ENCODE data around the gene LHX2.

The LHX2 gene, protein sequence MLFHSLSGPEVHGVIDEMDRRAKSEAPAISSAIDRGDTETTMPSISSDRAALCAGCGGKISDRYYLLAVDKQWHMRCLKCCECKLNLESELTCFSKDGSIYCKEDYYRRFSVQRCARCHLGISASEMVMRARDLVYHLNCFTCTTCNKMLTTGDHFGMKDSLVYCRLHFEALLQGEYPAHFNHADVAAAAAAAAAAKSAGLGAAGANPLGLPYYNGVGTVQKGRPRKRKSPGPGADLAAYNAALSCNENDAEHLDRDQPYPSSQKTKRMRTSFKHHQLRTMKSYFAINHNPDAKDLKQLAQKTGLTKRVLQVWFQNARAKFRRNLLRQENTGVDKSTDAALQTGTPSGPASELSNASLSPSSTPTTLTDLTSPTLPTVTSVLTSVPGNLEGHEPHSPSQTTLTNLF

DNA sequence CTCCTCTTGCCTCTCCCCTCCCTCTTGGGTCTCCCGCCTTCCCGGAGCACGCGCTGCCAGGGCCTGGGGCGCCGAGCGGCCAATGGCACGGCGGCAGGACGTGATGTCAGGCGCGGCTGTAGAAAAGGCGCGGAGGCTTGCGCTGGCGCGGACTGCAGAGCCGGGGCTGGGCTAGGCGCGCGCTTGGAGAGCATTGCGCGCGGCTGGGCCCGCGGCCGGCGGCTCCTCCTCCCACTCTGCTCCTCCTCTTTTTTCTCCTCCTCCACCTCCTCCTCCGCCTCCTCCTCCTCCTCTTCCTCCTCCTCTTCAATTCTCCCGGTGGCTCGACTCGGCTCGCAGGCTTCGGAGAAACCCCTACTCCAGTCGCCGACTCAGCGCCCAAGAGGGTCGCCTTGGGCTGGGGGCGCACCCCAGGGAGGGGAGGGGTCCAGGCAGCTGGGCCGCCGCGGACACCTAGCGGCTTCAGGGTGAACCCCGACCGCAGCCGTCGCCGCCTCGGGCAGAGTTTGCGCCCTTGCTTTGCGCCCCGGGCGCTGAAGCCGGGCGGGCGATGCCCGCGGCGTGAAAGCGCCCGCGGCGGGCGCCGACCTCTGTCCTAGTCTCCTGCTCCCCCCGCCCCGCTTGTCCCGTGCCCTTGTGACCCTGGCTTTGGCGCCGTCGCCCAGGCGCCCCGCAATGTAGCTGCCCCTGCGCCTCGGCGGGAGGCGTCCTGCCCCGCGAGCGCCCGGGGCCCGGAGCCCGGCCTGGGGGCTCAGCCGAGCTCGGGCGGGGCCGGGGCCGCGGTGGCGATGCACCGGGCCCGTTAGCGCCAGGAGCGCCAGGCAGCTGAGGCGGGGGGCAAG is at the start of gene LHX2:
TSS of gene LHX2 (plus strand) at position 309 of the 842 bp plus-strand sequence. CDS start 581 bp downstream, outside the sequence.
- peak; percentile 94 for DNase-seq (ENCODE audit: low read depth)
- TF ChIP-seq, protein P1, sequence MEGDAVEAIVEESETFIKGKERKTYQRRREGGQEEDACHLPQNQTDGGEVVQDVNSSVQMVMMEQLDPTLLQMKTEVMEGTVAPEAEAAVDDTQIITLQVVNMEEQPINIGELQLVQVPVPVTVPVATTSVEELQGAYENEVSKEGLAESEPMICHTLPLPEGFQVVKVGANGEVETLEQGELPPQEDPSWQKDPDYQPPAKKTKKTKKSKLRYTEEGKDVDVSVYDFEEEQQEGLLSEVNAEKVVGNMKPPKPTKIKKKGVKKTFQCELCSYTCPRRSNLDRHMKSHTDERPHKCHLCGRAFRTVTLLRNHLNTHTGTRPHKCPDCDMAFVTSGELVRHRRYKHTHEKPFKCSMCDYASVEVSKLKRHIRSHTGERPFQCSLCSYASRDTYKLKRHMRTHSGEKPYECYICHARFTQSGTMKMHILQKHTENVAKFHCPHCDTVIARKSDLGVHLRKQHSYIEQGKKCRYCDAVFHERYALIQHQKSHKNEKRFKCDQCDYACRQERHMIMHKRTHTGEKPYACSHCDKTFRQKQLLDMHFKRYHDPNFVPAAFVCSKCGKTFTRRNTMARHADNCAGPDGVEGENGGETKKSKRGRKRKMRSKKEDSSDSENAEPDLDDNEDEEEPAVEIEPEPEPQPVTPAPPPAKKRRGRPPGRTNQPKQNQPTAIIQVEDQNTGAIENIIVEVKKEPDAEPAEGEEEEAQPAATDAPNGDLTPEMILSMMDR (IDR thresholded peaks at IDR 0.05; ENCODE audit: insufficient read depth, low read depth, low read length, missing control alignments), result peak; percentile 23
- H3K4me3 ChIP-seq (ENCODE audit: low read depth, low read length), result peak within 1 kb of the TSS; percentile 66

DNA sequence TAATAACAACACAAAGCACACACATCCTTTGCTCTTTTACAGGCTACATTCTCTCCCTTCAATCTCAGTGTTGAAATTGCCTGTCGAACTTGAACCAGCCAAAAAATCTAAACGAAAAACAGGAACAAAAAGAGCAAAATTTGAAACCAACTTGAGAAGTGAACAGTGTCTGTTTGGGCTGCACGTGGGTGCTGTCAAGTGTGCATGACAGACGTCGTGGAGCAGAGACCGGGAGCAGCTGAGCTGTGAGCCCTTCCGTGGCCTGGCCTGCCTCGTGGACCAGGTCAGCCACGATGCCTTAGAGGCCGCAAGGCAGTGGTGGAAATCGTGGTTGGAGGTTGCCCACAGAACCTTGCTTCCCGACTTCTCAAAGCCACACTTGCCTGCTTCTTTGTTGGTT is 46.8 kb upstream of the LHX2 start:
- TF ChIP-seq, protein P1 (IDR thresholded peaks at IDR 0.05; ENCODE audit: insufficient read depth, low read depth, low read length, missing control alignments), result no peak
- no peak for DNase-seq (ENCODE audit: low read depth)
- no peak overlapping the region for H3K4me3 ChIP-seq (ENCODE audit: low read depth, low read length)

DNA sequence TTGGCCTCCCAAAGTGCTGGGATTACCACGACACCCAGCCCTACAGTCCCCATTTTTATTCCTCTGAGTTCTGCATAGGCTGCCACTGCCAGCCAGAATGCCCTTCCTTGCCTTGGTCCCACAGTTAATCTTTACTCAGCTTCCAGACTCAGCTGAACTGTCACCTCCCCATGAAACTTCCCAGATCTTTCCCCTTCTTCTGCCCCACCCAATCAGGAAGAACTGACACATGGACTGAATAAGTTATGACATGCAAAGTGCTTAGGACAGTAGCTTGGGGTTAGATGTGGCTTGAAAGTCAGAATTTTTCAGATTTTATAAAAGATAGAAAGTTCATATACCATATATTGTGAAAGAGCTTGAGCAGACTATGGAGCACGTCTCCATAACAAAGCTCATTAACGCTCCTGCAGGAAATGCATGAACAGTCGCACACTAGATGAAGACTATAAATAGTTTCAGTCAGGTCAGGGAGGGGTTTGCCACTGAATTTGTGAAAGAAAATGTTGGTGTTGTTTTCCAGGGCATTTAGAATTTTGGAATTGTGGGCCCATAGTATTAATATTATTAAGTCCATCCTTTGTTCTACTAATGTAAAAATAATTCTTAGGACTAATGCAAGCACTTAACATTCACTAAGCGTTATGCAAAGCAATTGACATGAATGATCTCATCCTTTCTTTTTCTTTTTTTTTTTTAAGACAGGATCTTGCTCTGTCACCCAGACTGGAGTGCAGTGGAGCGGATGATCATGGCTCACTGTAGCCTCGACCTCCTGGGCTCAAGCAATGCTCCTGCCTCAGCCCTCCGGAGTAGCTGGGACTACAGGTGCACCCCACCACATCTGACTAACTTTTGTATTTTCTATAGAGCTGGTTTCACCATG is 45.5 kb upstream of the LHX2 start:
- H3K4me3 ChIP-seq (ENCODE audit: low read depth, low read length), result no peak overlapping the region
- TF ChIP-seq, protein P1 (IDR thresholded peaks at IDR 0.05; ENCODE audit: insufficient read depth, low read depth, low read length, missing control alignments), result no peak
- no peak for DNase-seq (ENCODE audit: low read depth)

DNA sequence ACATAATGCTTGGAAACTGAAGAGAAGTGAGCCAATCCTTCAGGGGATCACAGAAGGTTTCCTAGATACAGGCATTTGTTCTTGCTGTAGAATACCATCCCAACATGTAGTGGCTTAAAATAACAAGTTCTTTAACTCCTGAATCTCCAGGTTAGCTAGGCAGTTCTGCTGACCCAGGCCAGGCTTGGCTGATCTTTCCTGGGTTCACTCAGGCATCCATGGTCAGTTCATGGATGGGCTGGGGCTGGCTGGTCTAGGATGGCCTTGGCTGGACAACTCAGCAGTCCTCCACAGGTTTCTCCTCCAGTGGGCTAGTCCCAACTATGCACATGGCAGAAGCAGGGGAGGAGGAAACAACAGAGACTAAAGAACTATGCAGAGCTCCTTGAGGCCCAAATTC is 44.2 kb upstream of the LHX2 start:
- H3K4me3 ChIP-seq (ENCODE audit: low read depth, low read length), result no peak overlapping the region
- no peak for DNase-seq (ENCODE audit: low read depth)
- TF ChIP-seq, protein P1 (IDR thresholded peaks at IDR 0.05; ENCODE audit: insufficient read depth, low read depth, low read length, missing control alignments), result no peak

DNA sequence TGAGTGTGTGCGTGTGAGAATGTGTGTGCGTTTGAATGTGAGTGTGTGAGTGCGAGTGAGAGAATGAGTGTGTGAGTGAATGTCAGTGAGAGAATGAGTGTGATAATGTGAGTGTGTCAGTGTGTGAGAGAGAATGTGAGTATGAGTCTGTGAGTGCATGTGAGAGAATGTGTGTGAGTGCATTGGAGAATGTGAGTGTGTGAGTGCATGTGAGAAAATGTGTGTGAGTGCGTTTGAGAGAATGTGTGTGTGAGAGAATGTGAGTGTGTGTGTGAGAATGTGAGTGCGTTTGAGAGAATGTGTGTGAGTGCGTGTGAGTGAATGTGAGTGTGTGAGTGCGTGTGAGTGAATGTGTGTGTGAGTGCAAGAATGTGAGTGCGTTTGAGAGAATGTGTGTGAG is 39.0 kb upstream of the LHX2 start:
- no peak for DNase-seq (ENCODE audit: low read depth)
- no peak overlapping the region for H3K4me3 ChIP-seq (ENCODE audit: low read depth, low read length)
- TF ChIP-seq, protein P1 (IDR thresholded peaks at IDR 0.05; ENCODE audit: insufficient read depth, low read depth, low read length, missing control alignments), result no peak

DNA sequence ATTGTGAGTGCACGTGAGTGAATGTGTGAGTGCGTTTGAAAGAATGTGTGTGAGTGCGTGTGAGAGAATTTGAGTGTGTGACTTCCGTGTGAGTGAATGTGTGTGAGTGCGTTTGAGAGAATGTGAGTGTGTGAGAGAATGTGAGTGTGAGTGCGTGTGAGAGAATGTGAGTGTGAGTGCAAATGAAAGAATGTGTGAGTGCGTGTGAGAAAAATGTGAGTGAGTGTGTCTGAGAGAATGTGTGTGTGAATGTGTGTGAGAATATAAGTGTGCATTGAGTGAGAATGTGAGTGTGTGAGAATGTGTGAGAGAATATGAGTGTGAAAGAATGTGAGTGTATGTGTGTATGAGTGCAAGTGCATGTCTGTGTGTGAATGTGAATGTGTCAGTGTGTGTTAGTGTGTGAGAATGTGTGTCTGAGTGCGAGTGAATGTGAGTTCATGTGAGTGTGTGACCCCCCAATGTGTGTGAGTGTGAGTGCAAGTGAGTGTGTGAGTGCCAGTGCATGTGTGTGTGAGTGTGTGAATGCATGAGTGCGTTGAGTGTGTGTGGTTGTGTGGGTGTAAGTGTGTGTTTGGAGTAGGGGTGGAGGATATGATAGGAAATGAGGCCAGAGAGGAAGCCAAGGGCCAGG is 37.9 kb upstream of the LHX2 start:
- TF ChIP-seq, protein P1 (IDR thresholded peaks at IDR 0.05; ENCODE audit: insufficient read depth, low read depth, low read length, missing control alignments), result no peak
- H3K4me3 ChIP-seq (ENCODE audit: low read depth, low read length), result no peak overlapping the region
- no peak for DNase-seq (ENCODE audit: low read depth)

All from GM12865 (cell line).